LoVo (cell line): ENCODE data around the gene CPM.

ENCODE experiments used
- DNase-seq: peaks from one replicate; pipeline ENCODE4 v3.0.0-alpha.2; 2016; ENCODE audit warnings: low spot score

The CPM gene

GRCh38 chr12:68904351-68904962 lies 28.5 kb downstream of the CPM start:
- DNase-seq = no peak

GRCh38 chr12:68903511-68903910 lies 29.5 kb downstream of the CPM start:
- DNase-seq = no peak

DNA sequence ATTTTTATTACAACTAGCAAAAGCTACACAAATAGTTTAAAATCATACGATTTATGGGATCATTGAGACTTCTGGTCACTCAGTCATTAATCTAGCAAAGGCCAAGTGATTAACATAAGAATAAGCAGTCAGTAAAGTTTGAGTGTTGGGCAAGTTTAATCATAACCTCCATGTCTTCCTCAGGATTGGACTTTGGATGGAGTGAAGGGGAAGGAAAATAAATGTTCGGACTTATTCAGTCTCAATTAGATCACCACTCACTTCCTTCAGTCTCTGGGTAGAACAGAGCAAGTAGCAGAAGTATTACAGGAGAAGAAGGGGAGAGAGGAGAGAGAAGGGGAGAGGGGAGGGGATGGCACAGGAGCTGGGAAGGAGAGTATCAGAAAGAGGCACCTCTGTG lies 31.4 kb downstream of the CPM start:
- DNase-seq = no peak

DNA sequence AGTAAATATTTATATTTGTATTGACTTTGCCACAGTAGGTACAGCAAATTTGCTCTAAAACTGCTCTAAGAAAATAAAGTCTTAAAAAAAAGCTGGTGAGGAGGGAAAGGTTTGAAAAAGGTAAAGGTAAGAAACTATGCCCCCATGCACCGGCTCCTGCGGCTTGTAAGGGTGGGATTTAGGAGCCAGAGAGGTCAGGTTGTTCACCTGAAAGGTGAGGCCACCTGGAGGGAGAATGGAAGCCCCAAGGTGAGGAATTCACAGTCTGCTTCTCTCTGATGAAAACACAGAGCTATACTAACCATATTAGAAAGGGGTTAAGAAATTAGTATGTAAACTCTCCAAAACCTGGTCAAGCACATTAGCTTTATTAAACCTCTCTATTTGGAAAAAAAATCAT lies 31.8 kb downstream of the CPM start:
- no peak for DNase-seq

- no peak for DNase-seq
Observed at GRCh38 chr12:68900241-68900640, 32.7 kb downstream of the CPM start.

DNA sequence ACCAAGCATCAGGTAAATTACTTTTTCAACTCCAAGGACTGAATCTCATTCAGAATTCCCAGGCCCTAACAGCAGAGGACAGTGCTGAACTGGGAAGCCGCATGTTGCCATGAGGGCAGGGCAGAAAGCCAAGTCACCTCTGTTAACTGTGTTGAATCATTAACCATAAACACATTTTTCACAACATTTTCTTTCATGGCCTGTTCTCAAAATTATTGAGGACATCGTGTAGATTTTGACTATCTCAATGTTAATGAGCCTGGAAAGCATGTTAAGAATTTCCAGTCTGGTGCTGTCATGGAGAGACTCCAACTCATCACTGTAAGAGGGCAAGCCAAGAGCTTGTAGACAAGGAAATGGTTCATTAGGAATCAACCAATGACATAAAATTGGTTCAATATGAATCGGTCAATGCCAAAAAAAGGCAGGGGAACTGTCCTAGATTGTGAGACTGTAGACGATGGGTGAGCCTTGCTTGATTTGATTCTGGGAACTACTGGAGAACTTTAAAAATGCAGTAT lies 33.7 kb downstream of the CPM start:
- peak; percentile 61 for DNase-seq

GRCh38 chr12:68896881-68897540 lies 36.0 kb downstream of the CPM start:
- DNase-seq = no peak

- no peak for DNase-seq
Observed at GRCh38 chr12:68894276-68894855, 38.6 kb downstream of the CPM start.

DNA sequence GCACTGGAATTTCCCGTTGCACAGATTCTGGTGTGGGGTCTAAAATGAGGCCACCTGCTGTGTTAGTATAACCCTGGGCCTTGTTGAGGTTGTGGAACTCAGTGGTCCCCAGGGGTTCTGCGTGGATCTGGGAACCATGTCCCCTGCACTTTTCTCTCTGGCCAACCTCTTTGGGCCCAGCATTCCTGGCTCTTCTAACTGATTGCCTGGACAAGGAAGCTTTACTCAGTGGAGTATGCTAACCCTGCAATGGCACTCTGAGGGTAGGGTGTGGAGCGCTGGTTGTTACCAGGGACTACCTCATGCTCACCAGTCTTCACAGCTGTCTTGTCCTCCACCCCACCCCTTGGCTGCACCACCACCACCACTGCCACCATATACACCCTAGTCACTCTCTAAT lies 39.2 kb downstream of the CPM start:
- DNase-seq = no peak

DNA sequence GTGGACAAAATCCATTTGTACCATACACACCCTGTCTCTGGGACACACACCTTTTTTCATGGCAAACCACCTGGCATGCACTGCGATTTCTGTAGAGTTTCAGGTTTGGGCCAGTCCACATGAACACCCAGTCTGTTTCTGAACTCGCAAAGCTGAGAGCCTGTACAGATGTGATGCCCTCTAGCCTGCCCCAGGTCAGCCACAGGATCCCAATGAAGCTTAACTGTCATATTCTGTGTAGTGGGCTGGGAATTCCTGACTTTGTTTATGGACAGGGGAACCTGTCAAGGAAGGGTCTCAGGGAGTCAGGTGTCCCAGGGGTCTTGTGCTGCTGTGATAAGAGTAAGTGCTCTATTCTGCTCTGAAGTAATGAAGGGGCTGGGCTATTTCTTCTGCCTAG lies 39.8 kb downstream of the CPM start:
- DNase-seq = no peak

DNA sequence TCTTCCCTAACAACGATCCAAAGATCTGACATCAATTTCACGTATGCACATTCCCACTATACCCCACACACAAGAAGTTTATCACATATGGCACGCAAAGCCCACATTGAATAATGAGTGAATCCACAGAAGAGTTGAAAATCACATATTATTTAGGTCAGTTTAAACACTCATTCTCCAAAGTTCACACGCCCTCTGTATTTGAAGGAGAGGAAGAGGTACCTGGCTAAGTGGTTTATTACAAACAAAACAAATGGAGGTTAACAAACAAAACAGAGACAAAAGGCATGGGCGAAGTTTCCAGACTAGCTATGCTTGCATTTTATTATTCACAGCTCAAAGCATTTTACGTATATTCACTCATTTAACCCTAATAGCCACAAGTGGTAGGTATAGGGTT lies 41.8 kb downstream of the CPM start:
- DNase-seq = no peak

DNA sequence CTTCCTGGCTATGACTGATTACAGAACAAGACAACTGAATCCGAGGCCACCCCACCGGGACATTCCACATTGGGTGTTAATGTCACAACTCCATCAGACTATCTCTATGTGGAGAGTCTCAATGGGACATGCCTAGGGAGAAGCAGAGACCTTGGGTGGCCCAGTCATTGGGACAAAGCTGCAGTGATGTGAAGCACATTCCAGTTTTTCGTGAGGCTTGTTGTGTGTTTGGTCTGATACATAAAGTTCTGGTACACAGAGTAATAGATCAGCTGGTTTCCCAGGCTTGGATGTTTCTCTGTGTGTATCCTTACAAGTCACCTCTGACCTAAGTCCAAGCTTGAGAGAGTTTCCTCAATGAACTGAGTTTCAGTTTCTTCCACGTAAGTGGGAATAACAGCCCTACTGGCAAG lies 42.3 kb downstream of the CPM start:
- DNase-seq = no peak

DNA sequence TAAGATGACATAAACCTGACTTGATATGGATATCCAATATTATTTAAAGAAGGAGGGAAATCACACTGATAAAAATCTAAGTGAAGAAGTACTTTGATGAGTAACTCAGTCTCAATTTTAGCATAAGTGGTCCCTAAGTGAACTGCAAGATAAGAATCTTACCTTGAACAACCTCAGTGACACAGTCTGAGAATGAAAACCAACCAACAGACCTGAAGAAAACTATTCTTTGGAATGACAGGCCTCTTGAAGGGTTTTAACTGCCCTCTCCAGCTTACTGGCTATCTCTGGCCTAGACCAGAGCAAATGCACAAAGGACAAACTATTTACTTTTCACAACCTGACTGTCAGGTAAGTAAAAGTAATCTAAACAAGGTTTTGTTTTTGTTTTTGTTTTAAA lies 44.7 kb downstream of the CPM start:
- DNase-seq = no peak

DNA sequence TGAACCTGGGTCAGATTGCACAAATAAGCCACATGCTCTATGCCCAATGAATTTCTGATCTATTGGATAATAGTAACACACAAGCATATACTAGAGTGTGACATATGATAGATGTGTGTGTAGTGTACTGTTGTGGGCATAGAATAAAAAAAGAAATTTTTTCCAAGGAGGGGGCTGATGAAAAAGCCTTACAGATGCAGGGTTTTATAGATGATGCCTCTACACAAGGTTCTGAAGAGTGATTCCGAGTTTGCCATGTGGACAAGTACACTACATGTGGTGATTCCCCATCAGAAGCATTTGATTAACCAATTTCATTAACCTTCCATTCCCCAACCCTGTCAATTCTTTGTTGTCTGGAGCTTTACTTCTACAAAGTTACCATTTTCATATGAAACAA lies 45.3 kb downstream of the CPM start:
- no peak for DNase-seq

- DNase-seq = no peak
Observed at GRCh38 chr12:68886636-68887572, 46.1 kb downstream of the CPM start.

DNA sequence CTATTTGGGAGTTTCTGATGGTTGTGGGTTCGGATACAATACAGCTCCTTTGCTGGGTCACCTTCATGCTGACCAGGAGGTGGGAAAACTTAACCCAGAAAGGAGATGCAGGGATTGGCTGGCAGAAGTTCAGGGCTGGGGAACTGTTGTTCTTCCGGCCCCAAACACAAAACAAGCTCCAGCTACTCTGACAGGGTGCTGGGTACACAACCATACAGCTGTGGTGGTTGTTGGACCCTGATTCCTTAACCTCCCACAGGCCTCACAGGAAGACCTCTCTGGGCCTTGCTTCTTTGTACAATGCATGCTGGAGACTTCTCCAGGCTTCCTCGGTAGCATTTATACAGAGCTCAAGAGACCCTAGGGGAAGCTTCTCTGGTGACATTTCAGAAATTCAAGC lies 47.6 kb downstream of the CPM start:
- no peak for DNase-seq

- DNase-seq = no peak
Observed at GRCh38 chr12:68884251-68884650, 48.7 kb downstream of the CPM start.

- no peak for DNase-seq
Observed at GRCh38 chr12:68883151-68883550, 49.8 kb downstream of the CPM start.

DNA sequence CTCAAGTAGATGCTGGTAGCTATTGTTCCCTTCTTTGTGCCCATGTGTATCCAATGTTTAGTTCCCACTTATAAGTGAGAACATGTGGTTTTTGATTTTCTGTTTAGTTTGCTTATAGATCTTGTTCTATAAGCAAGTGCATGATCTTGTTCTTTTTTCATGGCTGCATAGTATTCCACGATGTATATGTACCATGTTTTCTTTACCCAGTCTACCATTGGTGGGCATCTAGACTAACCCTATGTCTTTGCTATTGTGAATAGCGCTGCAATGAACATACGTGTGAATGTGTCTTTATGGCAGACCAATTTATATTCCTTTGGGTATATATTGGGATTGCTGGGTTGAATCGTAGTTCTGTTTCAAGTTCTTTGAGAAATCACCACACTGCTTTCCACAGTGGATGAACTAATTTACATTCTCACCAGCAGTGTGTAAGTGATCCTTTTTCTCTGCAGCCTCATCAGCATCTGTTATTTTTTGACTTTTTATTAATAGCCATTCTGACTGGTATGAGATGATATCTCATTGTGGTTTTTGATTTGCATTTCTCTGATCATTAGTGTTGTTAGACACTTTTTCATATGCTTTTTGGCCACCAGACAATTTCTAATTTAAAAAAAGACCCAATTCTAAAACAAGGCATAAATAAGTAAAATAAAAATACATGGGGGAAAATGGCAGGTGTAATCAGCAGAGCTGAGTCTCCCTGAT lies 50.6 kb downstream of the CPM start:
- DNase-seq = no peak

GRCh38 chr12:68880660-68881325 lies 52.2 kb downstream of the CPM start:
- DNase-seq = no peak

DNA sequence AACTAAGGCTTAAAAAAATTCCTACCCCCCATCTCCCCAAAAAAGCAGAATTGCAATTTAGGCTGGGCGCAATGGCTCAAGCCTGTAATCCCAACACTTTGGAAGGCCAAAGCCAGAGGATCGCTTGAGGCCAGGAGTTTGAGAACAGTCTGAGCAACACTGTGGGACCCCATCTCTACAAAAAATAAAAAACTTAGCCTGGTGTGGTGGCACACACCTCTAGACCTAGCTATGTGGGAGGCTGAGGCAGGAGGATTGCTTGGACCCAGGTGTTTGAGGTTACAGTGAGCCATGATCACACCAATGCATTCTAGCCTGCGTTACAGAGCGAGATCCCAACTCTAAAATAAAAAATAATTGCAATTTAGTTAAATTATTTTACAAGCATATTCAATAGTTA lies 54.1 kb downstream of the CPM start:
- no peak for DNase-seq
